Astrocyte of the spinal cord (primary cell): ENCODE measurements around the gene FMR1.

Experiments
- DNase-seq: peaks from one replicate; pipeline ENCODE4 v3.0.0; 2011; ENCODE audit warnings: low read depth, low spot score
- H3K4me3 ChIP-seq: 2 replicates; pipeline ENCODE4 v1.5.1; 2011; ENCODE audit warnings: low read depth, mild to moderate bottlenecking, low read length, moderate library complexity
- CTCF ChIP-seq: IDR thresholded peaks from 2 replicates; pipeline ENCODE4 v1.5.1; 2012; ENCODE audit warnings: low read depth, mild to moderate bottlenecking, low read length, inconsistent platforms
- in situ Hi-C: cut with HindIII; loops from 2 replicates; pipeline ENCODE4 v1.10.0; 2017; ENCODE audit warnings: low sequenced_read_pairs

The FMR1 gene

GRCh38 chrX:147981038-147981752 lies 69.5 kb downstream of the FMR1 start, which contains the start of gene FMR1NB:
FMR1NB (plus strand) TSS chrX:147981337; CDS start chrX:147981403, 66 bp downstream.
- H3K4me3 ChIP-seq, result no peak within 1 kb of the TSS
- DNase-seq, result no peak
- in situ Hi-C loops, result no loop called here
- no peak for TF ChIP-seq CTCF
